K562 (cell line): ENCODE measurements around the gene CD276. TPM values are rescaled to one million over a fixed set of nuclear protein-coding genes. Genes with fewer than 3 reads are reported as not detected.

Source experiments
- ATAC-seq: fragments of 200-7000 bp; cut with Tn5 transposase; 3 replicates; pipeline ENCODE4 v1.9.1; 2020; ENCODE audit warnings: moderate library complexity
- BruUV-seq: library from RNA; stranded (reverse); fragments of 400-500 nt; replicated peaks from 2 replicates; lab custom pipeline; 2021; lab: Mats Ljungman, UMichigan
- CTCF ChIA-PET: fragments of 300-600 bp; formaldehyde crosslinking; extraction: SDS; loops from one replicate; lab custom pipeline; 2021; ENCODE audit warnings: low intra/inter-chr PET ratio; lab: Yijun Ruan, JAX
- POLR2A ChIA-PET: fragments of 300-600, 350-650 bp; sonication (Branson Sonifier 250); formaldehyde crosslinking; extraction: SDS; loops from one replicate; lab custom pipeline; 2021; ENCODE audit warnings: antibody characterized with exemption, inconsistent platforms; lab: Yijun Ruan, JAX
- DNase-seq, 4 experiments: peaks; one replicate each; pipeline versions ENCODE4 v3.0.0 to v3.0.0-alpha.2; 2011 to 2018; ENCODE audit warnings: low spot score in 3 of 4, mixed read lengths in 3 of 4; ENCODE audit errors: extremely low read depth in 1 of 4
- FAIRE-seq: peaks from 2 replicates; lab custom pipeline; 2011; peaks lifted over from hg19 to GRCh38; lab: Jason Lieb, UNC
- H2AFZ ChIP-seq: 2 replicates; pipeline ENCODE4 v1.6.0; 2011; ENCODE audit warnings: low read depth, low read length, control low read depth, inconsistent platforms
- H3K27ac ChIP-seq: fragments of 200-600 bp; 3 replicates; pipeline ENCODE4 v1.8.0; 2011; ENCODE audit warnings: low read depth, mild to moderate bottlenecking, control low read depth, inconsistent platforms, low read length, moderate library complexity, mixed read lengths; ENCODE audit errors: extremely low read depth
- H3K27me3 ChIP-seq, 2 experiments: fragments of 300-600 bp in 1 of 2; 2 replicates in 1 of 2; 3 replicates in 1 of 2; pipeline versions ENCODE4 v1.6.0 to v1.8.0; 2011; ENCODE audit warnings: inconsistent platforms in 2 of 2, low read length in 2 of 2, mild to moderate bottlenecking in 1 of 2, mixed read lengths in 1 of 2, moderate library complexity in 1 of 2; ENCODE audit not compliant: control insufficient read depth in 2 of 2, insufficient read depth in 2 of 2
- H3K36me3 ChIP-seq: fragments of 300-600 bp; 3 replicates; pipeline ENCODE4 v1.8.0; 2011; ENCODE audit warnings: mild to moderate bottlenecking, low read length, inconsistent platforms; ENCODE audit not compliant: control insufficient read depth, insufficient read depth
- H3K4me1 ChIP-seq, 2 experiments: fragments of 200-600 bp in 1 of 2; replicated peaks in 1 of 2; 2 replicates in 1 of 2; 3 replicates in 1 of 2; pipeline versions ENCODE4 v1.5.1 to v1.8.0; 2011; ENCODE audit warnings: inconsistent platforms in 2 of 2, low read length in 2 of 2, mild to moderate bottlenecking in 1 of 2, mixed read lengths in 1 of 2, moderate library complexity in 1 of 2; ENCODE audit not compliant: control insufficient read depth in 2 of 2, insufficient read depth in 2 of 2
- H3K4me2 ChIP-seq: 2 replicates; pipeline ENCODE4 v1.6.1; 2011; ENCODE audit warnings: low read length, control low read depth, inconsistent platforms, mixed read lengths; ENCODE audit not compliant: insufficient read depth
- H3K4me3 ChIP-seq: fragments of 200-600 bp; sonication (generic), shearing (Covaris generic); 2 replicates; pipeline ENCODE4 v1.5.1; 2016; ENCODE audit warnings: control low read depth, inconsistent platforms
- H3K79me2 ChIP-seq: fragments of 200-600 bp; 3 replicates; pipeline ENCODE4 v1.8.0; 2011; ENCODE audit warnings: low read length, inconsistent platforms; ENCODE audit not compliant: control insufficient read depth, insufficient read depth
- H3K9ac ChIP-seq, 2 experiments: 2 replicates each; pipeline versions ENCODE4 v1.6.0 to v1.6.1; 2011; ENCODE audit warnings: low read depth in 2 of 2, low read length in 2 of 2, control low read depth in 1 of 2, inconsistent platforms in 1 of 2, mild to moderate bottlenecking in 1 of 2, mixed read lengths in 1 of 2; ENCODE audit not compliant: insufficient read depth in 1 of 2
- H3K9me1 ChIP-seq: one replicate; pipeline ENCODE4 v1.6.0; 2011; ENCODE audit warnings: inconsistent platforms, mild to moderate bottlenecking, low read length, moderate library complexity; ENCODE audit not compliant: control insufficient read depth, insufficient read depth
- H3K9me3 ChIP-seq: replicated peaks from 2 replicates; pipeline ENCODE4 v1.5.1; 2011; ENCODE audit warnings: low read depth, low read length, inconsistent platforms; ENCODE audit not compliant: control insufficient read depth, insufficient read depth
- H4K20me1 ChIP-seq: replicated peaks from 2 replicates; pipeline ENCODE4 v1.6.1; 2011; ENCODE audit warnings: low read length, inconsistent platforms, mixed read lengths; ENCODE audit not compliant: control insufficient read depth, insufficient read depth
- SMARCC2 ChIP-seq: fragments of 450-650 bp; IDR thresholded peaks from 2 replicates; pipeline ENCODE4 v1.6.1; 2017; ENCODE audit warnings: antibody characterized with exemption, moderate library complexity, mild to moderate bottlenecking, low read depth
- WGBS: fragments of 100-300 bp; shearing (Covaris generic); methylation state at CpG from one replicate; pipeline ENCODE4 v1.1.6; 2016; ENCODE audit warnings: low coverage, mixed read lengths; ENCODE audit not compliant: insufficient coverage; ENCODE audit errors: missing lambda C conversion rate; 5-methylcytosine and 5-hydroxymethylcytosine counted together
- in situ Hi-C: fragments of 300-500 bp; cut with MboI; formaldehyde crosslinking; loops from 4 replicates; pipeline ENCODE4 v1.15.0; 2018; ENCODE audit warnings: inconsistent platforms, mixed read lengths
- intact Hi-C: fragments of 100-400 bp; cut with micrococcal nuclease; formaldehyde crosslinking; loops from 2 replicates; pipeline ENCODE4 v1.14.2; 2022
- polyA plus RNA-seq, 8 experiments: library from polyadenylated mRNA; depleted of rRNA in 4 of 8; stranded (reverse) in 5 of 8; unstranded in 3 of 8; fragments of >200 nt; fragmentation: Nextera tagmentation in 2 of 8; fragmentation: Illumina TruSeq in 1 of 8; extraction: Ambion mirVana in 2 of 8; extraction: Trizol in 1 of 8; gene quantifications; 2 replicates each; pipeline versions ENCODE4 v1.2.1 to v1.2.3, GENCODE V29; 2011 to 2014; ENCODE audit warnings: inconsistent platforms in 1 of 8, missing spikeins in 1 of 8
- total RNA-seq, 7 experiments: library from RNA; depleted of rRNA in 6 of 7; stranded (reverse); fragments of >200 nt in 6 of 7; fragmentation: Illumina TruSeq in 2 of 7; extraction: Trizol in 2 of 7; gene quantifications; 2 replicates each; pipeline versions ENCODE4 v1.2.1 to v1.2.3, GENCODE V29; 2011 to 2021; ENCODE audit warnings: low replicate concordance in 1 of 7
- TF ChIP-seq, protein P1 (sequence below): fragments of 200-800 bp; sonication (Bioruptor generic); IDR thresholded peaks from 2 replicates; pipeline ENCODE4 v1.6.1; 2016; ENCODE audit warnings: missing genetic modification characterization, missing compliant biosample characterization
- TF ChIP-seq, protein P2 (sequence below): sonication (generic); formaldehyde crosslinking; IDR thresholded peaks from 2 replicates; pipeline ENCODE4 v1.8.1; 2023; ENCODE audit warnings: missing genetic modification reagents, mild to moderate bottlenecking, borderline replicate concordance

Gene CD276
- total and polyA plus RNA-seq, 9 of the 15 experiments (the other 6 are each of a cell fraction or from before 2014, with no cell fraction given), result 0.11 to 3.6 (median 2.3) TPM

DNA sequence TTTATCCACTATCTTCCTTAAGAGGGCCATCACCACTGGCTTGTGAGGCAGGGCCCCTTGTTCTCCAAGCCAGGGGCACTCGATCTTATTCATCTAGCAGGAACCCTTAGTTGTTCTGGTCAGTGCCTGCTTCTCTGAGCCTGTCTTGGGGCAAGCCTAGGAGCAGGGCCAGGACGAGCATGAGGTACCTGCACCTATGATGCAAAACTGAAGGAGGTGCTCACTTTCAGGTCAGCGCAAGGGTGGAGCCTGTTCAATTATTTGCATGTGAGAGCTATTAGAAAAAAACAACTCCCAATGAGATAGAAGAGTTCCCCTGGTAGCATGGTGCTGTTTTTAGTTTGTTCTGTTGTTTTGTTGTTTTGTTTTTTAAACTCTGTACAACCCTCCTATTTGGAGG lies 5.0 kb upstream of the CD276 start (continued):
- TF ChIP-seq, protein P1, sequence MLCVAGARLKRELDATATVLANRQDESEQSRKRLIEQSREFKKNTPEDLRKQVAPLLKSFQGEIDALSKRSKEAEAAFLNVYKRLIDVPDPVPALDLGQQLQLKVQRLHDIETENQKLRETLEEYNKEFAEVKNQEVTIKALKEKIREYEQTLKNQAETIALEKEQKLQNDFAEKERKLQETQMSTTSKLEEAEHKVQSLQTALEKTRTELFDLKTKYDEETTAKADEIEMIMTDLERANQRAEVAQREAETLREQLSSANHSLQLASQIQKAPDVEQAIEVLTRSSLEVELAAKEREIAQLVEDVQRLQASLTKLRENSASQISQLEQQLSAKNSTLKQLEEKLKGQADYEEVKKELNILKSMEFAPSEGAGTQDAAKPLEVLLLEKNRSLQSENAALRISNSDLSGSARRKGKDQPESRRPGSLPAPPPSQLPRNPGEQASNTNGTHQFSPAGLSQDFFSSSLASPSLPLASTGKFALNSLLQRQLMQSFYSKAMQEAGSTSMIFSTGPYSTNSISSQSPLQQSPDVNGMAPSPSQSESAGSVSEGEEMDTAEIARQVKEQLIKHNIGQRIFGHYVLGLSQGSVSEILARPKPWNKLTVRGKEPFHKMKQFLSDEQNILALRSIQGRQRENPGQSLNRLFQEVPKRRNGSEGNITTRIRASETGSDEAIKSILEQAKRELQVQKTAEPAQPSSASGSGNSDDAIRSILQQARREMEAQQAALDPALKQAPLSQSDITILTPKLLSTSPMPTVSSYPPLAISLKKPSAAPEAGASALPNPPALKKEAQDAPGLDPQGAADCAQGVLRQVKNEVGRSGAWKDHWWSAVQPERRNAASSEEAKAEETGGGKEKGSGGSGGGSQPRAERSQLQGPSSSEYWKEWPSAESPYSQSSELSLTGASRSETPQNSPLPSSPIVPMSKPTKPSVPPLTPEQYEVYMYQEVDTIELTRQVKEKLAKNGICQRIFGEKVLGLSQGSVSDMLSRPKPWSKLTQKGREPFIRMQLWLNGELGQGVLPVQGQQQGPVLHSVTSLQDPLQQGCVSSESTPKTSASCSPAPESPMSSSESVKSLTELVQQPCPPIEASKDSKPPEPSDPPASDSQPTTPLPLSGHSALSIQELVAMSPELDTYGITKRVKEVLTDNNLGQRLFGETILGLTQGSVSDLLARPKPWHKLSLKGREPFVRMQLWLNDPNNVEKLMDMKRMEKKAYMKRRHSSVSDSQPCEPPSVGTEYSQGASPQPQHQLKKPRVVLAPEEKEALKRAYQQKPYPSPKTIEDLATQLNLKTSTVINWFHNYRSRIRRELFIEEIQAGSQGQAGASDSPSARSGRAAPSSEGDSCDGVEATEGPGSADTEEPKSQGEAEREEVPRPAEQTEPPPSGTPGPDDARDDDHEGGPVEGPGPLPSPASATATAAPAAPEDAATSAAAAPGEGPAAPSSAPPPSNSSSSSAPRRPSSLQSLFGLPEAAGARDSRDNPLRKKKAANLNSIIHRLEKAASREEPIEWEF (CRISPR knock-in tag), result no peak
- TF ChIP-seq, all 486 proteins: peak for 0

DNA sequence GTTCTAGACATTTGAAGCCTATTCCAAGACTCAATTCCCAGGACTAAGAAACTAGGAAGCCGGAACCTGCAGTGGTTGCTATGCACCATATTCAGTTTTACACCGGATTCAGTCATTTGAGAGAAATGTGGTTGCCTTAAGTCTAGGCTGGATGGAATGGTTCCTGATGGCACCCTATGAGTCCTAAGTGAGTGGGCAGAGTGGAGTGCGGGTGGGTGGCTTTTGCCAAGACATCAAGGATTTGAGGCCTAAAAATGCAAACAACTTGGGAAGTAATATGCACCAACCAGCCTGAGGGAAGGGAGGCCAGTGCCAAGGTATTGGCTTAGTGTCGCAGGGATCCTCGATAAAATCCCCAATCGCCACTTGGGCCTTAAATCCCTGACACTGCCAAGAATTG lies 4.2 kb upstream of the CD276 start:
- H3K27ac ChIP-seq, result no peak overlapping the region
- no peaks in the 10 kb centered on the region; the same call in 1 of the 2 replicates for H4K20me1 ChIP-seq
- H3K79me2 ChIP-seq, result no peaks in the 10 kb centered on the region
- in situ Hi-C loops (no loop called here), intact Hi-C loops (no loop called here)
- no peak overlapping the region for H3K4me3 ChIP-seq
- no peaks in the 10 kb centered on the region for H3K9me3 ChIP-seq
- H3K36me3 ChIP-seq, result no peaks in the 10 kb centered on the region
- ATAC-seq (no peak), DNase-seq (no peak), FAIRE-seq (no peak)
- no peak overlapping the region for H2AFZ ChIP-seq
- H3K9me1 ChIP-seq, result no peaks in the 10 kb centered on the region
- peaks cover 3 to 16% of the 10 kb centered on the region in 2 experiments; a peak in 3 of 5 replicates for H3K4me1 ChIP-seq
- H3K9ac ChIP-seq, result no peak overlapping the region
- TF ChIP-seq, protein P2, sequence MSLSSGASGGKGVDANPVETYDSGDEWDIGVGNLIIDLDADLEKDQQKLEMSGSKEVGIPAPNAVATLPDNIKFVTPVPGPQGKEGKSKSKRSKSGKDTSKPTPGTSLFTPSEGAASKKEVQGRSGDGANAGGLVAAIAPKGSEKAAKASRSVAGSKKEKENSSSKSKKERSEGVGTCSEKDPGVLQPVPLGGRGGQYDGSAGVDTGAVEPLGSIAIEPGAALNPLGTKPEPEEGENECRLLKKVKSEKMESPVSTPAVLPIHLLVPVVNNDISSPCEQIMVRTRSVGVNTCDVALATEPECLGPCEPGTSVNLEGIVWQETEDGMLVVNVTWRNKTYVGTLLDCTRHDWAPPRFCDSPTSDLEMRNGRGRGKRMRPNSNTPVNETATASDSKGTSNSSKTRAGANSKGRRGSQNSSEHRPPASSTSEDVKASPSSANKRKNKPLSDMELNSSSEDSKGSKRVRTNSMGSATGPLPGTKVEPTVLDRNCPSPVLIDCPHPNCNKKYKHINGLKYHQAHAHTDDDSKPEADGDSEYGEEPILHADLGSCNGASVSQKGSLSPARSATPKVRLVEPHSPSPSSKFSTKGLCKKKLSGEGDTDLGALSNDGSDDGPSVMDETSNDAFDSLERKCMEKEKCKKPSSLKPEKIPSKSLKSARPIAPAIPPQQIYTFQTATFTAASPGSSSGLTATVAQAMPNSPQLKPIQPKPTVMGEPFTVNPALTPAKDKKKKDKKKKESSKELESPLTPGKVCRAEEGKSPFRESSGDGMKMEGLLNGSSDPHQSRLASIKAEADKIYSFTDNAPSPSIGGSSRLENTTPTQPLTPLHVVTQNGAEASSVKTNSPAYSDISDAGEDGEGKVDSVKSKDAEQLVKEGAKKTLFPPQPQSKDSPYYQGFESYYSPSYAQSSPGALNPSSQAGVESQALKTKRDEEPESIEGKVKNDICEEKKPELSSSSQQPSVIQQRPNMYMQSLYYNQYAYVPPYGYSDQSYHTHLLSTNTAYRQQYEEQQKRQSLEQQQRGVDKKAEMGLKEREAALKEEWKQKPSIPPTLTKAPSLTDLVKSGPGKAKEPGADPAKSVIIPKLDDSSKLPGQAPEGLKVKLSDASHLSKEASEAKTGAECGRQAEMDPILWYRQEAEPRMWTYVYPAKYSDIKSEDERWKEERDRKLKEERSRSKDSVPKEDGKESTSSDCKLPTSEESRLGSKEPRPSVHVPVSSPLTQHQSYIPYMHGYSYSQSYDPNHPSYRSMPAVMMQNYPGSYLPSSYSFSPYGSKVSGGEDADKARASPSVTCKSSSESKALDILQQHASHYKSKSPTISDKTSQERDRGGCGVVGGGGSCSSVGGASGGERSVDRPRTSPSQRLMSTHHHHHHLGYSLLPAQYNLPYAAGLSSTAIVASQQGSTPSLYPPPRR, result no peak
- no peak for TF ChIP-seq SMARCC2
- POLR2A ChIA-PET, result no interaction called here
- H3K27me3 ChIP-seq, result peaks cover 8 to 37% of the 10 kb centered on the region in 2 experiments; a peak in 3 of 5 replicates
- 22% methylated on average over 6 of the region's 6 CpGs for WGBS
- BruUV-seq, result no TSS peak
- no peak overlapping the region for H3K4me2 ChIP-seq
- CTCF ChIA-PET, result interaction anchor here (1.1 kb wide), 1 partner anchor 20 kb away, joined by 3 read pairs; no protein-coding TSS in a partner anchor
